Activated CD4-positive, alpha-beta memory T cell treated with anti-CD3 and anti-CD28 coated beads for 36 hours (primary cell): ENCODE data around the gene RTKN. TPM values are rescaled to one million over a fixed set of nuclear protein-coding genes. Genes with fewer than 3 reads are reported as not detected.

ENCODE experiments used
- CTCF ChIA-PET: fragments of 350-600 bp; sonication (Branson Sonifier 250); formaldehyde crosslinking; loops from one replicate; lab custom pipeline; 2021; ENCODE audit warnings: antibody characterized with exemption, inconsistent platforms; lab: Charles Lee
- POLR2A ChIA-PET: fragments of 350-600 bp; sonication (Branson Sonifier 250); formaldehyde crosslinking; loops from one replicate; lab custom pipeline; 2021; ENCODE audit warnings: antibody characterized with exemption; lab: Charles Lee
- DNase-seq: peaks from one replicate; pipeline ENCODE4 v3.0.0-alpha.2; 2020
- H3K27ac Mint-ChIP-seq: one replicate; pipeline ENCODE4 v1.8.0; 2021; ENCODE audit warnings: mixed read lengths
- H3K27me3 Mint-ChIP-seq: one replicate; pipeline ENCODE4 v1.8.0; 2021; ENCODE audit warnings: mixed read lengths
- H3K36me3 Mint-ChIP-seq: one replicate; pipeline ENCODE4 v1.8.0; 2021; ENCODE audit warnings: mixed read lengths
- H3K4me1 Mint-ChIP-seq: one replicate; pipeline ENCODE4 v1.8.0; 2021; ENCODE audit warnings: low read depth, mixed read lengths
- H3K4me3 Mint-ChIP-seq: one replicate; pipeline ENCODE4 v1.8.0; 2021; ENCODE audit warnings: mild to moderate bottlenecking, mixed read lengths
- H3K9me3 Mint-ChIP-seq: one replicate; pipeline ENCODE4 v1.8.0; 2021; ENCODE audit warnings: mixed read lengths
- intact Hi-C: fragments of 100-400 bp; cut with micrococcal nuclease; formaldehyde crosslinking; loops from one replicate; pipeline ENCODE4 v1.15.1; 2023
- total RNA-seq, 2 experiments: library from RNA; stranded (reverse); gene quantifications; one replicate each; pipeline ENCODE4 v1.2.3, GENCODE V29; 2021

The RTKN gene
- total RNA-seq, 2 experiments from 2014 or later, result 1.4 to 1.6 TPM

DNA sequence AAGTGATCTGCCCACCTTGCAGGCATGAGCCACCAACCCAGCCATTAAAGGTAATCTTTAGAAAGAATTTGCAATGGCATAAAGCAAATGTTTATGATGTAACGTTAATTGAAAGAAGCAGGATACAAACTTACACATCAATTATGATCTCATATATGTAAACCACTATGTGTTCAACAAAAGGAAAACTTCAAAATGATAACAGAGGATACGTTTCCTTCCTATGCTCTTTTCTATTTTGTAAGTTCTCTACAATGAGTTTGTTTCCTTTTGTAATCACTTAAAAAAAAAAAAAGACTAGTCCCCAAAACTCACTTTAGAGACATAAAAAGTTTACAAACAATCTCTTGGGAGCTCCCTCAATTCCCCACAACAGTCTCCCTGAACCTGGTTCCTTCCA, 21.7 kb downstream of the RTKN start:
- Mint-ChIP-seq H3K27ac (no peak overlapping the region), H3K4me3 (peak overlapping the region; percentile 43), H3K9me3 (no peaks in the 10 kb centered on the region), H3K36me3 (peaks cover 1% of the 10 kb centered on the region), H3K27me3 (no peaks in the 10 kb centered on the region), H3K4me1 (peaks cover 24% of the 10 kb centered on the region)
- ChIA-PET CTCF (no interaction called here), POLR2A (interaction anchor here (3.4 kb wide), 1 partner anchor 35 kb away, joined by 10 read pairs; the partner anchor contains the start of gene INO80B)
- intact Hi-C loops, result no loop called here
- DNase-seq, result no peak

DNA sequence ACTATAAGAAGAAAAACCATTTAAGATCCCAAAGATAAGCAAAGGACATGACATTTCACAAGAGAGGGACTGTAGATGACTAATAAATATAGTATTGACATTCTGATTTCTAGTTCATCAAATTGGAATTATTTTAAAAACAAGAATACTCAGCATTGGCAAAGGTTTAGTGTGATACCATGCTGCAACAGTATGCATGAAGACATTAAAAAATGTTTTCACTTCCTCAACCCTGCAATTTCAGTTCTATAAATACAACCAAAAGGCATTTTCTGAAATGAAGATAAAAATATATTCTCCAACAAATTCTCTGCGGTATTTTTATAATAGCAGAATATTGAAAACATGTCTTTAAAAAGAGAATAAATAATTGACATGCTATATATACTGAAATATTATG, 22.4 kb downstream of the RTKN start:
- Mint-ChIP-seq H3K9me3 (no peaks in the 10 kb centered on the region), H3K27ac (no peak overlapping the region), H3K36me3 (no peaks in the 10 kb centered on the region), H3K4me3 (no peak overlapping the region), H3K4me1 (peaks cover 24% of the 10 kb centered on the region), H3K27me3 (peaks cover 2% of the 10 kb centered on the region)
- no peak for DNase-seq
- CTCF ChIA-PET, result interaction anchor here (0.6 kb wide), 1 partner anchor 18 kb away, joined by 3 read pairs; no protein-coding TSS in a partner anchor
- intact Hi-C loops, result no loop called here
- POLR2A ChIA-PET, result no interaction called here

DNA sequence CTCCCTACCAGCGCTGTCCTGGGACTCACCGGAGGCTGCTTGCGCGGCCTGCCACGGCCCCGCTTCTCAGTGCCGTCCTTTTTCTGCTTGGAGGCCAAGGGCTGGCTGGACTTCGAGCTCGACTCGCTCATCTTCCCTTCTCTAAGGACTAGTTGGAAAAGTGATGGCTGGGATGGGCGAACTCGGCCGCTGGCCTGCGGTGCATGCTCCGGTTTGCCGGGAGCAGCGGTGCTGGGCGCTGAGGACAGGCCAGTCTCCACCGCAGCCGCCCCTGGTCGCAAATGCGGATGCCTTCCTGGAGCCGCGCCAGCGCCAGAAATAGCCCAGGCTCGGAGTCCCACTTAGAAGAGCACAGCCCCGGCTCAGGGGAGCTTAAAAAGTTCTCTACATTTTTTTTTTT, 23.4 kb downstream of the RTKN start:
- H3K36me3 Mint-ChIP-seq, result no peaks in the 10 kb centered on the region
- CTCF ChIA-PET, result no interaction called here
- H3K27me3 Mint-ChIP-seq, result peaks cover 7% of the 10 kb centered on the region
- H3K27ac Mint-ChIP-seq, result no peak overlapping the region
- intact Hi-C loops, result no loop called here
- no peaks in the 10 kb centered on the region for H3K9me3 Mint-ChIP-seq
- no peak for DNase-seq
- H3K4me1 Mint-ChIP-seq, result peaks cover 22% of the 10 kb centered on the region
- POLR2A ChIA-PET, result no interaction called here
- no peak overlapping the region for H3K4me3 Mint-ChIP-seq

DNA sequence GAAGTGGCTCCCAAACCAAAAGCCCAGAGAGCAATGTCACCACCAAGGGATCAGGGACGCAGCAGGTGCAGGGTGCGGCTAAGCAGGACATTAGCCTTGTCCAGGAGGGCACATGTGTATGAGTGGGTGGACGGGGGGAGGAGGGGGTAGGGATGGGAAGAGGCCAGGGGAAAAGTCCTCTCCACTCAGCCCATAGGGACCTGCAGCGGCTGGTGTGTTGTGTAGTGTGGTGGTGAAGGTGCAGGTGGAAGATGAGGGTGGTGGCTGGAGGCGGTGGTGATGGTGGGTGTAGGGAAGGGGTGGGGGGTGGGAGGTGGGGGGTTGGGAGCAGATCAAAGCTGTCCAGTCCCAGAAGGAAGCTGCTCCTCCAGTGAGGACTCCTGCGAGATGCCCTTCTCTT, 24.0 kb downstream of the RTKN start:
- CTCF ChIA-PET, result no interaction called here
- intact Hi-C loops, result no loop called here
- Mint-ChIP-seq H3K4me3 (no peak overlapping the region), H3K9me3 (no peaks in the 10 kb centered on the region), H3K27me3 (peaks cover 10% of the 10 kb centered on the region), H3K36me3 (no peaks in the 10 kb centered on the region), H3K27ac (no peak overlapping the region), H3K4me1 (peaks cover 18% of the 10 kb centered on the region)
- POLR2A ChIA-PET, result no interaction called here
- DNase-seq, result no peak

DNA sequence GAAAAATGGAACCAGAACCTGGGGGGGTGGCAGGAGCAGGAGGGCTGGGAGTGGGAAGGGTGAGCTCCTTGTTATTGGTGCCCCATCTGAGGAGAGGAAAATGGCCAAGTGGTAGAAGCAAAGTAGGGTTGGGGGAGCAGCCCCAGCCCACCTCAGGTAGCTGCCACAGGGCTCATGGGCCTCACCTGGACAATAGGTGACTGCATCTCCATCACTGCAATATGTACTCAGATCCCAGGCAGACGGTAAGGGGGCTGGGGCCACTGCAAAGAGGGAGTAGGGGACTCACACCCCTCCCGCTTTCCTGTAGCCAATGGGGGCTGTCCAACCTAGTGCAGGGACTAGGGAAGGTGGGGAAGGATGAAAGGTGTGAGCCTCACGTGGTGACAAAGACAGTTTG, 24.5 kb downstream of the RTKN start:
- CTCF ChIA-PET, result no interaction called here
- POLR2A ChIA-PET, result no interaction called here
- H3K4me3 Mint-ChIP-seq, result no peak overlapping the region
- no peak for DNase-seq
- intact Hi-C loops, result no loop called here
- no peaks in the 10 kb centered on the region for H3K9me3 Mint-ChIP-seq
- H3K36me3 Mint-ChIP-seq, result no peaks in the 10 kb centered on the region
- peaks cover 15% of the 10 kb centered on the region for H3K4me1 Mint-ChIP-seq
- H3K27me3 Mint-ChIP-seq, result peaks cover 10% of the 10 kb centered on the region
- no peak overlapping the region for H3K27ac Mint-ChIP-seq

DNA sequence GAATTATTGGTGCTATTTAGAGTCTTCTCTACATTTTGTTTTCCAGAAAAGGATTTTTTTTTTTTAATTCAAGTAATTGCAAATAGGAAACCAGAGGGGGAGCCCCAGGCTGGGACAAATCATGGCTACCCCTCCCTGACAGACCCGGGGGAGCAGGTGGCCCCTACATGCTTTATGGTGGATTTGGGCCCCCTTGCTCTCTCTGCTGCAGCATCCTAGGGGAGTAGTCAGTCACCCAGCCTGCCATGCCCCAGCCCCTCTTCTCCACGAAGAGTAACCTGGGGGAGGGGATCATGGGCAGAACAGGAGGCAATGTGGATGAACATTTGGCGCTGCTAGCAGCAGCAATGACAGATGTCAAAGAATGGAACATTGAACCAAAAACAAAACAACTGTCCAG, 25.0 kb downstream of the RTKN start:
- Mint-ChIP-seq H3K9me3 (no peaks in the 10 kb centered on the region), H3K27ac (no peak overlapping the region), H3K36me3 (no peaks in the 10 kb centered on the region), H3K4me1 (peaks cover 15% of the 10 kb centered on the region), H3K27me3 (peaks cover 10% of the 10 kb centered on the region), H3K4me3 (no peak overlapping the region)
- ChIA-PET POLR2A (no interaction called here), CTCF (no interaction called here)
- no peak for DNase-seq
- intact Hi-C loops, result no loop called here

DNA sequence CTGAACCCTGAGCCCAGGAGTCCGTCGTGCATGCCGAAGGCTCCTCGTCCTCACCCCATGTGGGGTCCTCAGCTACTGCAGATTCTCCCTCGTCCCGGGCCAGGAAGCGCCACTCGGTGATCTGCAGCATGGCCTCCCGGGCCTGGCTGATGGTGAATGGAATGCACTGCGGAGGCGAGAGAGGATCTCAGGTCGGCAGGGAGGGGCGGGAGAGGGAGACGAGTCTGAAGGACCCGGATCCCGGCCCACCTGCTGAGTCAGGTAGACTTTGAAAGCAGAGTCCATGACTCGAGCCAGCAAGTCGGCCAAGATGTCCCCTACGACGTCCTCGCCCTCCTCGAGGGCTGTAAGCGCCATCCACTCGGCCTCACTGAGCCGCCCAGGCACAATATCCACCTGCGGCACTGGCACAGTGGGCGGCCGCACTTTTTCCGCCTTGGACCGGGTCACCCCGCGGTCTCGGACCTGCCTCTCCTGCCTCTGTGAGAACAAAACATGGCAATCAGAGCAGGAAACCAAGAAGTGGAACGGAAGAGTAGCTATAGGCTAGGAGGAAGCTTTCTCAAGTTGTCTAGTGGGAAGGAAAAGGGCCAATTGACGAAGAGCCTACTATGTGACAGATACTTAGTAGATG, 25.9 kb downstream of the RTKN start:
- Mint-ChIP-seq H3K36me3 (no peaks in the 10 kb centered on the region), H3K27me3 (peaks cover 10% of the 10 kb centered on the region), H3K4me3 (peak overlapping the region; percentile 58), H3K4me1 (peaks cover 10% of the 10 kb centered on the region), H3K9me3 (no peaks in the 10 kb centered on the region), H3K27ac (no peak overlapping the region)
- intact Hi-C loops, result no loop called here
- ChIA-PET POLR2A (no interaction called here), CTCF (interaction anchor here (1.0 to 1.2 kb wide), 2 partner anchors 18 to 166 kb away, joined by 4 read pairs; no protein-coding TSS in a partner anchor)
- DNase-seq, result no peak

DNA sequence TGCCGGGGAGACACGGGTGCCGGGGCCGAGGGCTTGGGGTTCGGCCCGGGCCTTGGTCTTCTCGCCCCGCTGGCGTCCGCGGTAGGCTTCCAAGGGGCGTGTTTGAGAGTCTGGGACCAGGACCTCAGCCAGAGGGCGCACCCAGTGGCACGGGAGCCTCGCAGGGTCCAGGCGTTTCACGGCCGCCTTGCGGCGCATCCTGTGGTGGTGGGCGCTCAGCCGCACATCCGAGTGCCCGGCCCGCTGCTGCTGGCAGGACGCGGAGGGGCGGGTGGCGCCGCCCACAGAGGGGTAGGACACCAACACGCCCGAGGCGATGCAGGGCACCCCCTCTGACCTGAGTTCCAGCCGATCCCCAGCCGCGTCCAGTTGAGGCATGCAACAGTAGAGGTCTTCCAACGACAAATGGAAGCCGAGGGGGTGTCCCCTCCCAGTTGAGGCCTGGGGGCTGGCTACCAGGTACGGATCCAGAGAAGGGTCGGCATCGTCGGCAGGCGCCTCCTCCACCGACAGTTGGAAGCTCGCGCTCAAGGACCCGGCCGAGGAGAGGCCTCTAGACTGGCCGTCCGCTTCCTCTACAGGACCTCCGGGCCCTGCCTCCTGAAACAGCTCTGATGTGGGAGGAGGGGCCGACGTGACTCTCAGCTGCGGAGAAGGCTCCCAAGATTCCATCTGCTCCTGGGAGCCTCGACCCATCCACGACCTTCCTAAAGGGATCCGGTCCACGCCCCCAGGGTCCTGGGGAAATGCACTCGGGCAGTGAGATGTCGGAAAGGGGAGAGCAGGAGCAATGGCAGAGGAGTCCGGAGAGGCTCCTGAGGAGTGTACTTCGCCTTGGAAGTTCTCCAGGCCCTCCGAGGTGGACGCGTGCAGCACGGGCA, 26.6 kb downstream of the RTKN start:
- DNase-seq, result peak; percentile 38
- Mint-ChIP-seq H3K27ac (no peak overlapping the region), H3K4me1 (peaks cover 4% of the 10 kb centered on the region), H3K27me3 (peaks cover 10% of the 10 kb centered on the region), H3K9me3 (no peaks in the 10 kb centered on the region), H3K36me3 (no peaks in the 10 kb centered on the region), H3K4me3 (peak overlapping the region; percentile 58)
- intact Hi-C loops, result no loop called here
- ChIA-PET POLR2A (no interaction called here), CTCF (interaction anchor here (1.0 to 1.2 kb wide), 3 partner anchors 17 to 165 kb away, joined by 4 to 5 read pairs (median 4); no protein-coding TSS in a partner anchor)

DNA sequence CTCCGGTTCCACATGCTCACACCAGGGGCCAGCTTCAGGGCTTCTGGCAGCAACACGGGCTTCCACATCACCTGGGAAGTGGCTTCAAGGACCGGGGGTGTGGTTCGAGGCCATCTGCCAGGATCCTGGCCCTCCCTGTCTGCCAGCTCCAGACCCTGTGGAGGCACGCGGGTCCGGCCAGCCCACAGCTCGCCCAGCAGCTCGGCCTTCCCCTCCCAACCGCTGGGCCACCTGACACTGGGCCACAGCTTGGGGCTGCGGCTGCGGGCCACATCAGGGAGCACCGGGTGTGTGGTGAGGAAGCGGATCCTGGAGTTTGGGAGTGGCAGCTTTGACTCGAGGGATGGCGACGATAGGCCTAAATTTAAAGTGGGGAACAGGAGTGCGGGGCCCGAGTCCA, 27.3 kb downstream of the RTKN start:
- Mint-ChIP-seq H3K27ac (no peak overlapping the region), H3K36me3 (no peaks in the 10 kb centered on the region), H3K4me1 (peaks cover 4% of the 10 kb centered on the region), H3K27me3 (peaks cover 11% of the 10 kb centered on the region), H3K9me3 (no peaks in the 10 kb centered on the region), H3K4me3 (peak overlapping the region; percentile 12)
- ChIA-PET CTCF (interaction anchor here (0.9 to 1.1 kb wide), 2 partner anchors 19 to 593 kb away, joined by 3 to 5 read pairs; no protein-coding TSS in a partner anchor), POLR2A (no interaction called here)
- intact Hi-C loops, result no loop called here
- DNase-seq, result no peak

DNA sequence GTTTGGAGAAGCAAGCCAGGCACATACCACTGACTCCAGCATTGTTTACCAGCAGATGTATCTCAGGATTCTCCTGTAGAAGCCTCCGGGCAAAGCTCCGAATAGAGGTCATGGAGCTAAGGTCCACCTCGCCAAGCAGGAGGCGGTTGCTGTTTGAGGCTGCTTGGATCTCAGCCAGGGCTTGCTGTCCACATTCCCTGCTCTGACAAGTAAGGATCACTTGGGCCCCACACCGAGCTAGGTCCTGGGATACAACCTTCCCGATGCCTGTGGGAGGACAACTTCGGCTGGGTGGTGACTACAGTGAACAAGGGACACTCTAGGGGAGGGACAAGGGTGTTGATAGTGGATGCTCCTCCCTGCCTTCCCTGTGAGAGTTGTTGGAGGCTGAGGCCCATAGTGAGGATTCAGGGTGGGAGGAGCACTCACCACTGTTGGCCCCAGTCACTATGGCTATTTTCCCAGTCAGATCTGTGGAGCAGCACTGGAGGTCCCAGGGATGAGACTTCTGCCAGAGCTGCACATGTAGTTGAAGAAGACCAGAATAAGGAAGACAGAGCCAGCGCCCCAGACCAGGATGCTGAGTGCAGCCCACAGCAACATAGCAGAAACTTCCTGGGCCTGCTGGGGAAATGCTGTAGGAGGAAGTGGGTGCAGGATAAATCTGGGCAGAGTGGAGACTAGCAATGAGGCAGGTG, 28.6 kb downstream of the RTKN start:
- CTCF ChIA-PET, result interaction anchor here (1.6 kb wide), 1 partner anchor 22 kb away, joined by 5 read pairs; no protein-coding TSS in a partner anchor
- Mint-ChIP-seq H3K4me3 (no peak overlapping the region), H3K9me3 (no peaks in the 10 kb centered on the region), H3K4me1 (peaks cover 4% of the 10 kb centered on the region), H3K36me3 (no peaks in the 10 kb centered on the region), H3K27me3 (peaks cover 12% of the 10 kb centered on the region), H3K27ac (no peak overlapping the region)
- intact Hi-C loops, result no loop called here
- POLR2A ChIA-PET, result no interaction called here
- no peak for DNase-seq

DNA sequence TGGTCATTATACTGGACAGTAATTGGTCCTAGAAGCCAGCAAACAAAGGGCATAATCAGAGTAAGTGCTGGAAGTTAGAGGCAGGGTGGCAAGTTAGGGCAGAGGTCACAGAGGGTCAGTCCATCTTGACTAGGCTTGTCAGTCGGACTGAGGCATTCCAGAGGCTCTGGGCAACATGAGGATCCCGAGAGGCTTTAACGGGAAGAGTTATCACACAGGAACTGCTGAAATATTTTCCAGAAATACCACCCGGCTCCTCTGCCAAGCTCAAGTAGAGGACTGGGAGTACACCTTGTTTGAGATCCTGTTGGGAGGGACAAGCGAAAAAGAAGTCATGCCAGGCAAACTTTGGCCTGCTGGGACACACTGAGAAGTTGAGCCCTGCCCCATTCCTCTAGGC, 34.1 kb downstream of the RTKN start:
- Mint-ChIP-seq H3K27ac (no peak overlapping the region), H3K27me3 (peaks cover 2% of the 10 kb centered on the region), H3K9me3 (no peaks in the 10 kb centered on the region), H3K4me1 (no peaks in the 10 kb centered on the region), H3K36me3 (no peaks in the 10 kb centered on the region), H3K4me3 (no peak overlapping the region)
- ChIA-PET POLR2A (no interaction called here), CTCF (interaction anchor here (1.4 kb wide), 1 partner anchor 73 kb away, joined by 4 read pairs; no protein-coding TSS in a partner anchor)
- DNase-seq, result no peak
- intact Hi-C loops, result no loop called here

DNA sequence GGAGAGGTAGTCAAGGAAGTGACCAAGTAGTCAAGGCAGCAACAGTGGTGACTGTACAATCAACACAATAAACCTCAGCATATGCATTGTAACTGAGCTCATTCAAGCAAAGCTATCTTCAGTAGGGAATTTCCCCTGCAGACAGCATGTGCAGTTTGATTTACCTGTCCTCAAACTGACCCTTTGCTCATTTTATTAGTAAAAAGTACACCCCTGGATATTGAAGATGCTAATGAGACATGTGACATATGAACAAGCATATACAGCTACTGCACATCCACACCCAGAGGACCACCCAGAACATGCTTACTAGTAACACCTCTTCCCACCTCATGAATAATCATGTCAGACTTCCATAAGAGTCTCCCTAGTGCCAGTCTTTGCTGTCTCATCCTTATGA, 35.7 kb downstream of the RTKN start:
- no peaks in the 10 kb centered on the region for H3K36me3 Mint-ChIP-seq
- POLR2A ChIA-PET, result no interaction called here
- intact Hi-C loops, result no loop called here
- H3K27me3 Mint-ChIP-seq, result peaks cover 3% of the 10 kb centered on the region
- H3K4me3 Mint-ChIP-seq, result no peak overlapping the region
- CTCF ChIA-PET, result interaction anchor here (1.0 kb wide), 1 partner anchor 182 kb away, joined by 3 read pairs; no protein-coding TSS in a partner anchor
- H3K9me3 Mint-ChIP-seq, result no peaks in the 10 kb centered on the region
- H3K27ac Mint-ChIP-seq, result no peak overlapping the region
- no peak for DNase-seq
- H3K4me1 Mint-ChIP-seq, result no peaks in the 10 kb centered on the region
